GM12865 (cell line): ENCODE measurements around the gene ILF2.
A peak's percentile ranks its signal among the peaks of the same experiment; 100 is the strongest.

Experiments
- DNase-seq: peaks from one replicate; pipeline ENCODE4 v3.0.0; 2010; ENCODE audit warnings: low read depth
- H3K4me3 ChIP-seq: 2 replicates; pipeline ENCODE4 v1.5.1; 2011; ENCODE audit warnings: mild to moderate bottlenecking, low read depth, low read length, control low read depth
- TF ChIP-seq, protein P1 (sequence below): IDR thresholded peaks from 2 replicates; pipeline ENCODE4 v1.5.1; 2011; ENCODE audit warnings: low read length, control low read depth, low read depth, inconsistent platforms; ENCODE audit not compliant: insufficient read depth; ENCODE audit errors: missing control alignments

The ILF2 gene

DNA sequence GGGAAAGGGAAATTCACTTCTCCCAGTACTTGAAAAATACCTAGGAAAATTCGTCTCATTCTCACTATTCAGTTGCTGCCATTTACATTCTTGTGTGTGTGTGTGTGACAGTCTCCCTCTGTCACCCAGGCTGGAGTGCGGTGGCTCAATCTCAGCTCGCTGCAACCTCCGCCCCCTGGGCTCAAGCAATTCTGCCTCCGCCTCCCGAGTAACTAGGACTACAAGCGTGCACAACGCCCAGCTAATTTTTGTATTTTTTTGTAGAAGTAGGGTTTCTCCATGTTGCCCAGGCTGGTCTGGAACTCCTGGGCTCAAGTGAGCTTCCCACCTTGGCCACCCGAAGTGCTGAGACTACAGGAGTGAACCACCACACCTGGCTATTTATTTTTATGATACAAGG is 11.1 kb downstream of the ILF2 start:
- TF ChIP-seq, protein P1, sequence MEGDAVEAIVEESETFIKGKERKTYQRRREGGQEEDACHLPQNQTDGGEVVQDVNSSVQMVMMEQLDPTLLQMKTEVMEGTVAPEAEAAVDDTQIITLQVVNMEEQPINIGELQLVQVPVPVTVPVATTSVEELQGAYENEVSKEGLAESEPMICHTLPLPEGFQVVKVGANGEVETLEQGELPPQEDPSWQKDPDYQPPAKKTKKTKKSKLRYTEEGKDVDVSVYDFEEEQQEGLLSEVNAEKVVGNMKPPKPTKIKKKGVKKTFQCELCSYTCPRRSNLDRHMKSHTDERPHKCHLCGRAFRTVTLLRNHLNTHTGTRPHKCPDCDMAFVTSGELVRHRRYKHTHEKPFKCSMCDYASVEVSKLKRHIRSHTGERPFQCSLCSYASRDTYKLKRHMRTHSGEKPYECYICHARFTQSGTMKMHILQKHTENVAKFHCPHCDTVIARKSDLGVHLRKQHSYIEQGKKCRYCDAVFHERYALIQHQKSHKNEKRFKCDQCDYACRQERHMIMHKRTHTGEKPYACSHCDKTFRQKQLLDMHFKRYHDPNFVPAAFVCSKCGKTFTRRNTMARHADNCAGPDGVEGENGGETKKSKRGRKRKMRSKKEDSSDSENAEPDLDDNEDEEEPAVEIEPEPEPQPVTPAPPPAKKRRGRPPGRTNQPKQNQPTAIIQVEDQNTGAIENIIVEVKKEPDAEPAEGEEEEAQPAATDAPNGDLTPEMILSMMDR: no peak
- peak overlapping the region; percentile 76 for H3K4me3 ChIP-seq

DNA sequence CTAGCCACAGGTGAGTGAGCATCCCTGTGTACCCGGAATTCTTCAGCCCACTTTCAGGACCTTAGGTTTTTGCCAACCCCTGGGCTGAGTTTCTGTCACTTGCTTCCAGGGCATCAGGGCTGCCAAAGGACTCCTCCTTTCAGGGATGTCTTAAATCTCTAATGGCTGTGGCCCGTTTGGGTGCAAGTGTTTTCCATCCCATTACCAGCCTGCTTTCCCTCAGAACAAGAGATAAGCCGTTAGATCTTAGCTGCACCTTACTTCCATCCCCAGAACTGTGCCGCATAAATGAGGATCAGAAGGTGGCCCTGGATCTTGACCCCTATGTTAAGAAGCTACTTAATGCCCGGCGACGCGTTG is 11.6 kb downstream of the ILF2 start:
- TF ChIP-seq, protein P1: no peak
- H3K4me3 ChIP-seq: peak overlapping the region; percentile 76
- no peak for DNase-seq

More for the DNA sequence above, 11.1 kb downstream of the ILF2 start:
- DNase-seq: no peak

DNA sequence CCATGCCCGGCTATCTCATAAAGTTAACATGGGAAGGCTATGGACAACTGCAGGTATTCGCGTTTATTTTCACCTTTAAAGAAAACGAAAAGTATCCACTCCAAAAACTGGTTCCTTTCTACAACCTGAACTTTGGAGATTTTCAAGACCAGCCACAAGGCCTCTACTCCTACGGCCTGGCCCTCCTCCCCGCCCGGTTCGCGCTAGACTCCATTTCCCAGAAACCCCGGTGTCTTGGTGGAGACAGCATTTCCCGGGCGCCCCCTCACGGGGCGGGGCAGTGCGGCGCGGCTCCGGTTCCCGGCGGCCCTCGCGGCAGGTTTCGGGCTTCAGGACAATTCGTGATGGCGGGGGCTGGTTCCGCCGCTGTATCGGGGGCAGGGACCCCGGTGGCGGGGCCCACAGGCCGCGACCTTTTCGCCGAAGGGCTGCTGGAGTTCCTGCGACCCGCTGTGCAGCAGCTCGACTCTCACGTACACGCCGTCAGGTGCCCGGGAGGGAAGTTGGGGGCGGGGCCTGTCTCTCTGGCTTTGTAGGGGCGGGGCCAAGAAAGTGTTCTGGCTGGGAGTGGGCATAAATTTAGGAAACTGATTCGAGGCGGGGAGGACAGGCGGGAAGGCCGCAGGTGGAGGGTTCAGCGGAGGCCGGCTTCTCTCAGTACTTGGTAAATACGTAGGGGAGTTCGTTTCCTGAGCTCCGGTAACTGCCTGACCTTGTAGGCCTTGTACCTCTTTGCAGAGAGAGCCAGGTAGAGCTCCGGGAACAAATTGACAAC is 12.2 kb downstream of the ILF2 start, which contains the start of gene SNAPIN:
SNAPIN (plus strand) TSS at position 304 of the 775 bp plus-strand sequence; CDS start at position 345, 41 bp downstream.
- TF ChIP-seq, protein P1: no peak
- peak; percentile 91 for DNase-seq
- H3K4me3 ChIP-seq: peak within 1 kb of the TSS; percentile 76

DNA sequence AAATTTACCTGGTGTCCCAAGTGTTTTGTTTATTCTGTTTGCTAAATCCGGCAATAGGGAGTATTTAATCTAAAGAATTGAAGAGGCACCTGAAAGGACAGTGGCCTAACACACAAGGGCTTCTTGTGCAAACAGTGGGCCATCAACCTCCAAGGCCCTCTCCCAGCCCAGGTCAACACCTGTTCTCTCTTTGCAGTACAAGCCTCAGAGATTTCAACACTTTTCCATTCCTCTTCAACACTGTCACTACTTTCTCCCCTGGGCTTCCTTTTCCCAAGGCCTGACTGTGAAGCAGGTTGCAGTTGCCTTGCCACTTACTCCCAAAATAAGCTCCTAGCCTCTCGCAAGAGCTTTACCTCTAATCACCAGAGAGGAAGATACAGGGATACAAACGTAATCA is 15.5 kb downstream of the ILF2 start:
- TF ChIP-seq, protein P1: no peak
- H3K4me3 ChIP-seq: no peak overlapping the region
- no peak for DNase-seq

DNA sequence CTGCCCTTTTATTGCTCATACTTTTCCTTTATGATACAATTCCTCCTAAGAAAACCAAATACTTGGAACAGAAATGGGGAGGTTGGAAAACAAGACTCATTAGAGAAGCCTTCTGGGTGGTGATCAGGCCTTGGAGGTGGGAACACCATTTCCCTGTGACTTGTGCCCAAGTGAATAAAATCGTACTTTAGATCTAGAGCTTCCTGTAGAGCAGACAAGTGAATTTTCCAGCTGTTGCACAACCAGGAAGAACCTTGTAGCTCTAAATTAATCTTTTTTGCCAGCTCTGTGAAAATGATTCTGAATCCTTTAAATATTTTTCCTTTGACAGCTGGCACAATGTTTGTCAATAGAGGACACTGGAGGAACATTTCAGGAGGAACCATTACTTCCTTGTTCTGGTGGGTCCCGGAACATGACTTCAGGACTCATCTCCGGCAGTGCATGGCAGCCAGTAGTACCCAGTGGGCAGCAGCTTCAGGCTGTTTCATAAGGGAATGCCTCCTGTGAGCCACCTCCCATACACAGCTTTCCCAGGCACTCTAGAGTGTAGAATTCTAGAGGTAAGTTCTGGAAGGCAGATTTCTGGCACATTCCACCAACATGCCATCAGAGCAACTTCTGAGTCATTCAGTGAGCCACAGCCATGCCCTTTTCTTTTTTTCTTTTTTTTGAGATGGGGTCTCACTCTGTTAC is 17.8 kb downstream of the ILF2 start:
- no peak overlapping the region for H3K4me3 ChIP-seq
- TF ChIP-seq, protein P1: no peak
- no peak for DNase-seq

DNA sequence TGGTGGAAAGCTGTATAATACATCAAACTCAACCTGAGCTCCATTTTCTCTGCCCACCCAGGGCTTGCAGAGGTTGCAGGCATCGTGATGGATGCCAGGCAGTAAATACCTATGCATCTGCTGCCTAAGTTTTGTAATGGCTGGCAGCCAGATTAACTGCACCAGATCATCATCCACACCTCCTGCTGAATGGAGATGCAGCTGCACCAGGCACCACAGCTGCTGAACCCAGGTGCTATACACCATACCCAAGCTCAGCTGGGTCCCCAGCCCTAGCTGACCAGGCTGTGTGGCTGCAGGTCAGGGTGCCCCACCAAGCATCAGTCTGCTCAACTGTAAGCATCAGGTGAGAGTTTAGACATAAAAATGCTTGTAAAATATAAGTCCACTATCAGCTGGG is 19.0 kb downstream of the ILF2 start:
- no peak overlapping the region for H3K4me3 ChIP-seq
- TF ChIP-seq, protein P1: no peak
- no peak for DNase-seq
